NCI-H1048 (cell line): ENCODE results near the gene PTPRU.

Experiments used
- DNase-seq: peaks from one replicate; lab custom pipeline; 2025; lab: John Stamatoyannopoulos, UW

Gene PTPRU

GRCh38 chr1:29365906-29366670 is 129.8 kb downstream of the PTPRU start:
- no peak for DNase-seq

DNA sequence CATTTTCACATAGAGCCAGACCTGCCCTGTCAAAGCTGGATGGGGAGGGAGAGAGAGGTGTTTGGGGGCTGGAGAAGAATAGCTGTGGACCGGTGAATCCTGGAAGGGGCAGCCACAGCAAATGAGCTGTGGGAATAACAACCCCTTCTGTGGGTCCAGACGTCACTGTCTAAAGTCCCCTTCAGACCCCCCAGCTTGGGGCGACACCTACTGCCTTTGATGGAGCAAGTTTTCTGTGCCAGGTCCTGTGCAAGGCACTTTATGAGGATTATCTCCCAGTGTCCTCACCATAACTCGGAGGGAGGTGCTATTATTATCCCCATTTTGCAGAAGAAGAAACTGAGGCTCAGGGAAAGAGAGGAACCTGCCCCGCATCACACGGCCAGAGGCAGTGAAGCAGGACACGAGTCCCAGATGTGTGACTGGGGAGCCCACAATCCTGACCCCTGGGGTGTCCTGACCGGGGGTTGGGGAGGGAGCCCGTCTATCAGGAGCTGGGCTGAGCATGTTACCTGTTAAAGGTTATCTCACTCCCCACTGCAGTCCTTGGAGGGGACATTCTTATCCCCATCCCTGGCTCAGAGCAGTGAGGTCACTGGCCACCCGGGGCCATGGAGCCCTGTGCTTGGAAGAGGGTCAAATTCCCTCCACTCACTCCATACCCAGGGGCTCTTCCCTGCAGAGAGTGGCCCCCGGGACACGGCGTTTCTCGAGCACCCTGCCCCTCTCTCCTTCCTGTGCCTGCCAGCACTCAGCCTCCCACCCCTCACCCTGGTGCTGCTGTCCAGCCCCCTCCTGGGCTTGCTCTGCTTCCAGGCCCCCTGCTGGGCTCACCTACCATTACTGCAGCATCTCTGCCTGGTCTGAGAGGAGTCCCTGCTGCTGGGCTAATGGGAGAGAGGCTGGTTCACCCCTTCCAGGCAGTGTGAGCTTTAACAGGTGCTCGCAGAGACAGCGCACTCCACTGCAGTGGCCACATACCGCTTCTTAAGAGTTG is 132.9 kb downstream of the PTPRU start:
- no peak for DNase-seq

GRCh38 chr1:29370067-29370466 is 133.7 kb downstream of the PTPRU start:
- no peak for DNase-seq

GRCh38 chr1:29371332-29371731 is 135.0 kb downstream of the PTPRU start:
- no peak for DNase-seq

DNA sequence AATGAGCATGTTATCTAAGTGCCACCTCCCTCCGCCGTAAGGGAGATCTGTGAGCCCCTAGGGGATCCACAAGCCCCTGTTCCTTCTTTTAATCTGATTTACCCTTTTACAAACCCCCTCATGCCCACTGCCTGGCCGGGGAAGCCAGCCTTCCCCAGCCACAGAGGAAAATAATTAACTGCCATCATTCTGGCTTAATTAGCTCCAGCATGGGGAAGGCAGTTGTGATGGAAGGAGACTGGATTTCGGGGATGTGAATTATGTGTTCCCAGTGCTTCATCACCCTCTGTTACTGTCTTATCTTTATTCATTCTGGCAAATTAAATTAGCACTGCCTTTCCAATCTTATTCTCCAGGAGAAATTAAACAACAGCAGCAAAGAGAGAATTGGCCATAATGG is 135.8 kb downstream of the PTPRU start:
- DNase-seq, result no peak
